Measurements from ENCODE around the gene BANK1. TPM values are rescaled to one million over a fixed set of nuclear protein-coding genes. Genes with fewer than 3 reads are reported as not detected.

Gene BANK1
- total and polyA plus RNA-seq, 2 of the 4 experiments (the other 2 are of a cell fraction) = under 0.01 to 0.51 TPM

GRCh38 chr4:101761405-101761804 lies 29.1 kb upstream of the BANK1 start:
- CTCF ChIA-PET = no interaction called here
- WGBS, 2 experiments (ENCODE audit: extremely low coverage in 2 of 2, insufficient read length in 1 of 2) = no CpG with 5 or more reads among the region's 1 CpG
- in situ Hi-C loops (cut with MboI; ENCODE audit: low sequenced_read_pairs) = no loop called here

More at GRCh38 chr4:101761405-101761804, 29.1 kb upstream of the BANK1 start:
- no TSS peak for BruUV-seq (replicated peaks)
- Histone ChIP-seq H3K56ac (ENCODE audit: extremely low read depth, insufficient read depth, low read length) (no peak overlapping the region), H2AFZ (replicated peaks; ENCODE audit: low read length, poor library complexity) (no peak overlapping the region), H3K9ac (ENCODE audit: low read depth, low read length) (no peak overlapping the region), H4K91ac (ENCODE audit: insufficient read depth, low read depth, low read length) (no peak overlapping the region), H4K20me1 (ENCODE audit: insufficient read depth, low read length) (no peaks in the 10 kb centered on the region), H3K4me3 (ENCODE audit: insufficient read depth, low read depth, low read length) (no peak overlapping the region), H3K14ac (replicated peaks; ENCODE audit: low read depth, low read length) (no peak overlapping the region), H3K36me3 (ENCODE audit: control insufficient read depth, insufficient read depth, low read length) (no peaks in the 10 kb centered on the region), H2BK5ac (ENCODE audit: low read depth, low read length, poor library complexity, severe bottlenecking) (no peak overlapping the region), H3K9me1 (ENCODE audit: insufficient read depth, low read length) (no peaks in the 10 kb centered on the region), H3K4me2 (ENCODE audit: low read depth, low read length) (no peak overlapping the region), H2BK120ac (ENCODE audit: low read depth, low read length) (no peak overlapping the region), H3K4ac (ENCODE audit: low read depth, low read length) (no peak overlapping the region), H2BK15ac (ENCODE audit: low read depth, low read length) (no peak overlapping the region), H3K27me3 (ENCODE audit: control insufficient read depth, insufficient read depth, low read length) (no peaks in the 10 kb centered on the region), H3K18ac (ENCODE audit: low read depth, low read length) (no peak overlapping the region), H3K27ac (ENCODE audit: insufficient read depth, low read length) (no peak overlapping the region), H3K23ac (ENCODE audit: low read depth, low read length) (no peak overlapping the region), H2AK9ac (replicated peaks; ENCODE audit: low read depth, low read length, poor library complexity) (no peak overlapping the region), H3K79me1 (ENCODE audit: low read depth in 1 of 2, low read length in 2 of 2) (no peaks in the 10 kb centered on the region), H2AK5ac (ENCODE audit: low read depth, low read length) (no peak overlapping the region), H4K8ac (ENCODE audit: low read depth in 2 of 2, low read length in 2 of 2) (no peak overlapping the region), H3K9me3 (ENCODE audit: control insufficient read depth, insufficient read depth, low read length) (no peaks in the 10 kb centered on the region), H2BK20ac (ENCODE audit: low read depth, low read length) (no peak overlapping the region), H4K5ac (ENCODE audit: low read depth, low read length) (no peak overlapping the region), H3K4me1 (ENCODE audit: control insufficient read depth, insufficient read depth, low read length) (no peaks in the 10 kb centered on the region)
- POLR2A ChIA-PET (ENCODE audit: unreplicated experiment) = no interaction called here
- ATAC-seq (ENCODE audit: low read depth) (no peak), DNase-seq (no peak)
- TF ChIP-seq RAD21 (IDR thresholded peaks at IDR 0.05; ENCODE audit: low read length) (no peak), MAZ (IDR thresholded peaks at IDR 0.05; ENCODE audit: borderline replicate concordance, low read depth, low read length) (no peak), BHLHE40 (IDR thresholded peaks at IDR 0.05; ENCODE audit: low read depth, low read length) (no peak), CHD1 (IDR thresholded peaks at IDR 0.05; ENCODE audit: low read depth, low read length) (no peak), CTCF (conservative IDR thresholded peaks at IDR 0.05; ENCODE audit: low read depth, low read length) (no peak), RFX5 (IDR thresholded peaks at IDR 0.05; ENCODE audit: low read depth, low read length) (no peak), MAFK (IDR thresholded peaks at IDR 0.05; ENCODE audit: low read depth, low read length) (no peak), SMC3 (IDR thresholded peaks at IDR 0.05; ENCODE audit: low read depth, low read length) (no peak), NFE2L2 (IDR thresholded peaks at IDR 0.05; ENCODE audit: low read depth, low read length) (no peak), CEBPB (IDR thresholded peaks at IDR 0.05; ENCODE audit: low read depth, low read length) (no peak), RCOR1 (IDR thresholded peaks at IDR 0.05; ENCODE audit: insufficient replicate concordance, low read length) (no peak), USF2 (IDR thresholded peaks at IDR 0.05; ENCODE audit: low read depth, low read length) (no peak), POLR2A (IDR thresholded peaks at IDR 0.05; ENCODE audit: low read depth, low read length) (no peak), ELK1 (IDR thresholded peaks at IDR 0.05; ENCODE audit: borderline replicate concordance, low read depth, low read length) (no peak), FOS (IDR thresholded peaks at IDR 0.05; ENCODE audit: low read depth, low read length) (no peak), MXI1 (IDR thresholded peaks at IDR 0.05; ENCODE audit: borderline replicate concordance, low read depth, low read length) (no peak)
- dilution Hi-C loops (cut with HindIII; ENCODE audit: low sequenced_read_pairs, unreplicated experiment) (no loop called here), intact Hi-C loops (cut with micrococcal nuclease) (no loop called here)
